IPS-11a (cell line): ENCODE measurements around the gene NECAB3.

Experiments
- H3K4me3 ChIP-seq: one replicate; pipeline ENCODE4 v1.5.1; 2013; ENCODE audit warnings: low read depth, low read length, control low read depth

NECAB3 gene

GRCh38 chr20:33677991-33678702, 3.9 kb upstream of the NECAB3 start:
- no peak overlapping the region for H3K4me3 ChIP-seq

GRCh38 chr20:33676652-33677645, 2.7 kb upstream of the NECAB3 start:
- no peak overlapping the region for H3K4me3 ChIP-seq

GRCh38 chr20:33676121-33676520, 1.9 kb upstream of the NECAB3 start:
- no peak overlapping the region for H3K4me3 ChIP-seq

GRCh38 chr20:33675136-33675959, 1.1 kb upstream of the NECAB3 start:
- no peak overlapping the region for H3K4me3 ChIP-seq

GRCh38 chr20:33673410-33674293, 576 bp downstream of the NECAB3 start:
- H3K4me3 ChIP-seq = peak overlapping the region; percentile 62

- peak overlapping the region; percentile 62 for H3K4me3 ChIP-seq
Measured at GRCh38 chr20:33673114-33673409, 1.2 kb downstream of the NECAB3 start.

GRCh38 chr20:33672426-33673113, 1.7 kb downstream of the NECAB3 start:
- no peak overlapping the region for H3K4me3 ChIP-seq

- H3K4me3 ChIP-seq = no peak overlapping the region
Measured at GRCh38 chr20:33671573-33672288, 2.5 kb downstream of the NECAB3 start.

- H3K4me3 ChIP-seq = no peak overlapping the region
Measured at GRCh38 chr20:33670715-33671499, 3.3 kb downstream of the NECAB3 start.

- H3K4me3 ChIP-seq = no peak overlapping the region
Measured at GRCh38 chr20:33669873-33670640, 4.2 kb downstream of the NECAB3 start.

- no peak overlapping the region for H3K4me3 ChIP-seq
Measured at GRCh38 chr20:33669224-33669623, 5.0 kb downstream of the NECAB3 start.

- no peak overlapping the region for H3K4me3 ChIP-seq
Measured at GRCh38 chr20:33668466-33669155, 5.6 kb downstream of the NECAB3 start.

GRCh38 chr20:33667676-33668465, 6.4 kb downstream of the NECAB3 start:
- peak overlapping the region; percentile 24 for H3K4me3 ChIP-seq

- peak overlapping the region; percentile 24 for H3K4me3 ChIP-seq
Measured at GRCh38 chr20:33667245-33667675, 7.0 kb downstream of the NECAB3 start.

- peak within 1 kb of the TSS; percentile 24 for H3K4me3 ChIP-seq
Measured at GRCh38 chr20:33666293-33667244, 7.7 kb downstream of the NECAB3 start, which contains the start of gene ACTL10. TSS of gene ACTL10 (plus strand) at chr20:33666943. CDS start at chr20:33667498, 555 bp downstream.
